CD4-positive, CD25-positive, alpha-beta regulatory T cell (primary cell): ENCODE data around the gene KSR1. TPM values are rescaled to one million over a fixed set of nuclear protein-coding genes. Genes with fewer than 3 reads are reported as not detected.
A peak's percentile ranks its signal among the peaks of the same experiment; 100 is the strongest.

ENCODE experiments used
- ATAC-seq, 2 donors: fragments of 150-1000 bp; cut with Tn5 transposase; one replicate each; pipeline ENCODE4 v1.10.0; 2021; ENCODE audit warnings: low read depth in 2 of 2, moderate number of reproducible peaks in 2 of 2, moderate library complexity in 1 of 2
- DNase-seq, 3 donors: peaks; one replicate each; pipeline versions ENCODE4 v3.0.0 to v3.0.0-alpha.2; 2012 to 2022; ENCODE audit warnings: mixed read lengths in 1 of 3
- H3K27ac ChIP-seq: one replicate; pipeline ENCODE4 v1.7.0; 2013; ENCODE audit warnings: mild to moderate bottlenecking, low read length; ENCODE audit not compliant: insufficient read depth, poor library complexity, severe bottlenecking
- H3K27me3 ChIP-seq: one replicate; pipeline ENCODE4 v1.7.0; 2013; ENCODE audit warnings: low read length; ENCODE audit not compliant: control insufficient read depth, insufficient read depth
- H3K36me3 ChIP-seq: one replicate; pipeline ENCODE4 v1.7.0; 2013; ENCODE audit warnings: mild to moderate bottlenecking, low read length, moderate library complexity; ENCODE audit not compliant: control insufficient read depth, insufficient read depth
- H3K4me1 ChIP-seq: 2 replicates; pipeline ENCODE4 v1.7.0; 2013; ENCODE audit warnings: mild to moderate bottlenecking, low read length; ENCODE audit not compliant: insufficient read depth, control insufficient read depth, poor library complexity, severe bottlenecking
- H3K4me3 ChIP-seq: one replicate; pipeline ENCODE4 v1.7.0; 2013; ENCODE audit warnings: low read depth, mild to moderate bottlenecking, low read length, moderate library complexity
- H3K9me3 ChIP-seq, 2 experiments: 1 replicate in 1 of 2; 2 replicates in 1 of 2; pipeline ENCODE4 v1.7.0; 2013; ENCODE audit warnings: low read length in 2 of 2, mild to moderate bottlenecking in 1 of 2, moderate library complexity in 1 of 2; ENCODE audit not compliant: control insufficient read depth in 2 of 2
- H3K27ac Mint-ChIP-seq, 3 donors: one replicate each; pipeline ENCODE4 v1.8.0; 2020 to 2022; ENCODE audit warnings: mild to moderate bottlenecking in 3 of 3, mixed read lengths in 3 of 3, moderate library complexity in 2 of 3
- H3K27me3 Mint-ChIP-seq: one replicate; pipeline ENCODE4 v1.8.0; 2022; ENCODE audit warnings: mild to moderate bottlenecking, mixed read lengths
- H3K36me3 Mint-ChIP-seq: one replicate; pipeline ENCODE4 v1.8.0; 2020; ENCODE audit warnings: mixed read lengths
- H3K4me1 Mint-ChIP-seq, 4 donors: one replicate each; pipeline ENCODE4 v1.8.0; 2020 to 2022; ENCODE audit warnings: mixed read lengths in 4 of 4, mild to moderate bottlenecking in 1 of 4
- H3K4me3 Mint-ChIP-seq, 4 donors: one replicate each; pipeline ENCODE4 v1.8.0; 2020 to 2022; ENCODE audit warnings: mild to moderate bottlenecking in 4 of 4, mixed read lengths in 4 of 4, moderate library complexity in 3 of 4
- H3K9me3 Mint-ChIP-seq, 7 donors: one replicate each; pipeline ENCODE4 v1.8.0; 2020 to 2022; ENCODE audit warnings: mixed read lengths in 7 of 7, mild to moderate bottlenecking in 3 of 7, moderate library complexity in 2 of 7
- polyA plus RNA-seq, 4 donors: library from polyadenylated mRNA; unstranded; fragments of 300-500 nt; fragmentation: Illumina TruSeq; gene quantifications; one replicate each; pipeline ENCODE4 v1.2.3, GENCODE V29; 2021
- total RNA-seq: library from RNA; stranded (reverse); gene quantifications from one replicate; pipeline ENCODE4 v1.2.3, GENCODE V29; 2022

Gene KSR1
- total and polyA plus RNA-seq, 5 donors from 2014 or later, result 1.2 to 69.5 (median 1.7) TPM

DNA sequence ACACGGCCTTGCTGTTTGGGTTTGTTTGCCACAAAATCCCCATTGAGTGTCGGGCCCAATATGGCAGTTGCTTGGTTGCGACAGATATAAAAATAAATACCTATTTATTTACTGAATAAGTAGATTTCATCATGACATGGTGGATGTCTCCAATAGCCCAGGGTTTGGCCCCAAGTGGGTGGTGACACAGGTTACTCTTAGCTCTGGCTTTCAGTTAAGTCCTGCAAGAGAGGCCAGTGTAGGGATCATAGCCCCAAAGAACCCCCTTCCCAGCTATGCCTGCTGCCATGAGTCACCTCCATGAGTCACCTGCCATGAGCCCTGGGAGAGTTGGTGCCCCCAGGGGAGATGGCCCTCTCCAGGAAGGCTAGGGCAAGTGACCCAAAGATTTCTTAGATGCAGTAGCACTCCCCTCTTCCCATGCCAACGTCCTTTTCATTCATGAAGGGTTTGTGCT is 96.1 kb downstream of the KSR1 start:
- Histone ChIP-seq H3K36me3 (peaks cover 5% of the 10 kb centered on the region), H3K4me3 (no peak overlapping the region), H3K4me1 (no peaks in the 10 kb centered on the region), H3K27me3 (no peaks in the 10 kb centered on the region), H3K9me3 (no peaks in the 10 kb centered on the region), H3K27ac (no peak overlapping the region)
- H3K9me3 Mint-ChIP-seq, result no peaks in the 10 kb centered on the region
- H3K36me3 Mint-ChIP-seq, result peaks cover 16% of the 10 kb centered on the region
- H3K27ac Mint-ChIP-seq, result peak overlapping the region in 1 of 3 donors; percentile 92
- no peaks in the 10 kb centered on the region for H3K27me3 Mint-ChIP-seq
- ATAC-seq (no peak), DNase-seq (no peak)
- peaks cover 0 to 19% (median 4%) of the 10 kb centered on the region in 4 donors for H3K4me1 Mint-ChIP-seq
- H3K4me3 Mint-ChIP-seq, result peak overlapping the region in 1 of 4 donors; percentile 21

DNA sequence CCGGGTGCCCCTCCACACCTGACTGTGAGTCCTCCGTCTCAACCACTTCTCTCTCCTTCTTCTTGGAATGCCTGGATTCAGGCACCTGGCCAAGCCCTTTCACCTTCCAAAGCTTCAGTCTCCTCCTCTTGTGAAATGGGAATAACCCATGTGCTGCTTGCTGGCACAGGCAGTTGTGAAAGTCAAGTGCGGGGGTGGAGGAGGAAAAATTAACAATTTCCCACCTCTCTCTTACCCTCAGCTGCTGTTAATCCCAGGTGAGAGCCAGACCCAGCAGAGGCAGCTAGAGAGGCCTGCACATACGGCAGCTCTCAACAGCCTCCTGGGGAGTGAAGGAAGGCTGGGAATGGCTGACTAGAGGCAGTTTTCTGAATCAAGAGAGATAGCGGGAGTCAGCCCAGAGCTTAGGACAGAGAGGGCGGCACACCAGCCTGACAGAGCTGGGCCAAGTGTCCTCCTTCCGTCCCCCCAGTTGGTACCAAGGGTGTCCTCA is 96.8 kb downstream of the KSR1 start:
- Mint-ChIP-seq H3K27ac (peak overlapping the region in 1 of 3 donors; percentile 43), H3K9me3 (peaks cover 0 to 2% (median 0%) of the 10 kb centered on the region in 7 donors), H3K4me3 (no peak overlapping the region), H3K4me1 (peaks cover 0 to 18% (median 5%) of the 10 kb centered on the region in 4 donors), H3K27me3 (no peaks in the 10 kb centered on the region), H3K36me3 (peaks cover 20% of the 10 kb centered on the region)
- ATAC-seq (no peak), DNase-seq (no peak)
- Histone ChIP-seq H3K27ac (no peak overlapping the region), H3K4me3 (no peak overlapping the region), H3K36me3 (peaks cover 12% of the 10 kb centered on the region), H3K4me1 (no peaks in the 10 kb centered on the region), H3K27me3 (no peaks in the 10 kb centered on the region), H3K9me3 (no peaks in the 10 kb centered on the region)

DNA sequence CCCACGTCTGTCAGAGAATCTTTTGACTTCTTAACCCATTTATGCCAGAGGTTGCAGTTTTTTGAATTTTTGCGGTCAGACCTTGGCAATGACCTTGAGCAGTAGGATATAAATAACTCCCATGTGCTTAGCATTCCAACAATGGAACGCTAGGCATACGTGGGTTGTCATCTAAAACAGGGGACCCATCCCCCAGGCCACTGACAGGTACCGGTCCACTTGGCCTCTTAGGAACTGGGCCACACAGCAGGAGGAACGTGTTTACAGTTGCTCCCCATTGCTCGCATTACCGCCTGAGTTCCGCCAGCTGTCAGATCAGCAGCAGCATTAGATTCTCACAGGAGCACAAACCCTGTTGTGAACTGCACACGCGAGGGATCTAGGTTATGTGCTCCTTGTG is 97.9 kb downstream of the KSR1 start:
- no peaks in the 10 kb centered on the region for H3K27me3 Mint-ChIP-seq
- Histone ChIP-seq H3K4me3 (no peak overlapping the region), H3K4me1 (no peaks in the 10 kb centered on the region), H3K27ac (no peak overlapping the region), H3K27me3 (no peaks in the 10 kb centered on the region), H3K36me3 (peaks cover 12% of the 10 kb centered on the region), H3K9me3 (no peaks in the 10 kb centered on the region)
- H3K9me3 Mint-ChIP-seq, result peaks cover 0 to 2% (median 0%) of the 10 kb centered on the region in 7 donors
- peaks cover 0 to 18% (median 5%) of the 10 kb centered on the region in 4 donors for H3K4me1 Mint-ChIP-seq
- peaks cover 29% of the 10 kb centered on the region for H3K36me3 Mint-ChIP-seq
- no peak for ATAC-seq
- DNase-seq, result no peak
- H3K4me3 Mint-ChIP-seq, result no peak overlapping the region
- H3K27ac Mint-ChIP-seq, result peak overlapping the region in 1 of 3 donors; percentile 67

DNA sequence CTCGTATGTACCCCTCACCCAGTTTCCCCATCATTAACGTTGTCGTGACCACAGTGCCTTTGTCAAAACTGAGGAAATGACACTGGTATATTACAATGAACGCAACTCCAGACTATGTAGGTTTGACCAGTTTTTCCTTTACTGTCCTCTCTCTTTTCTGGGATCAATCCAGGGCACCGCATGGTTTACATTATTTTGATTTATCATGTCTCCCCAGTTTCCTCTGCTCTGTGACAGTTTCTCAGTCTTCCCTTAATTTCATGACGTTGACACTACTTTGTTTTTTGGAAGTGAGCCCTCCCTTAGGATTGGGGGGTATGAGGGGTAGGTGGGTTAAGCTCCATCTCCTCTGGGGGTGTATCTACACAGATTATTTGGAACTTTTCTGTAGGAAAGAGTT is 98.7 kb downstream of the KSR1 start:
- Histone ChIP-seq H3K36me3 (peaks cover 12% of the 10 kb centered on the region), H3K9me3 (no peaks in the 10 kb centered on the region), H3K4me3 (no peak overlapping the region), H3K4me1 (no peaks in the 10 kb centered on the region), H3K27ac (no peak overlapping the region), H3K27me3 (no peaks in the 10 kb centered on the region)
- Mint-ChIP-seq H3K27me3 (no peaks in the 10 kb centered on the region), H3K9me3 (peaks cover 0 to 2% (median 0%) of the 10 kb centered on the region in 7 donors), H3K4me1 (peaks cover 0 to 18% (median 6%) of the 10 kb centered on the region in 4 donors), H3K36me3 (peaks cover 35% of the 10 kb centered on the region), H3K4me3 (no peak overlapping the region), H3K27ac (no peak overlapping the region)
- no peak for ATAC-seq
- DNase-seq, result no peak

DNA sequence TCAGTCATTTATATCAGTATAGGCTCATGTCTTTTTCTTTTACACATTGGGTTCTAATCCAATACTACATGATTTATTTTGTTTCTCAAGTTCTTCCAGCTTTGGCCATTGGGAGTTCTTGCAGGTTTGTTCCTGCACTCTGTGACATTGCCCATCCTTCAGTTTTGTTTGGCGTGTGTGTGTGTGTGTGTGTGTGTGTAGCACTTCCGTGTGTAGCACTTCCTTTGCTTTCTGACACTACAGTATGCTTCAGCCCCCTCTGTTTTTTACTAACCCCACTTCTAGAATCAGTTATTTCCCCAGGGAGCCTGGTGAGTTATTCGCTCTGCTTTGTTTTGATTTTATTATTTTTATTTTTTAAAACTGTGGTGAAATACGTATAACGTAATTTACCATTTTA is 99.1 kb downstream of the KSR1 start:
- no peaks in the 10 kb centered on the region for H3K27me3 ChIP-seq
- Mint-ChIP-seq H3K36me3 (peaks cover 36% of the 10 kb centered on the region), H3K4me3 (no peak overlapping the region), H3K27me3 (no peaks in the 10 kb centered on the region), H3K4me1 (peaks cover 0 to 18% (median 6%) of the 10 kb centered on the region in 4 donors), H3K27ac (no peak overlapping the region), H3K9me3 (peaks cover 0 to 2% (median 0%) of the 10 kb centered on the region in 7 donors)
- no peak overlapping the region for H3K4me3 ChIP-seq
- no peak for DNase-seq
- H3K36me3 ChIP-seq, result peaks cover 12% of the 10 kb centered on the region
- H3K4me1 ChIP-seq, result no peaks in the 10 kb centered on the region
- H3K9me3 ChIP-seq, result no peaks in the 10 kb centered on the region
- H3K27ac ChIP-seq, result no peak overlapping the region
- no peak for ATAC-seq

DNA sequence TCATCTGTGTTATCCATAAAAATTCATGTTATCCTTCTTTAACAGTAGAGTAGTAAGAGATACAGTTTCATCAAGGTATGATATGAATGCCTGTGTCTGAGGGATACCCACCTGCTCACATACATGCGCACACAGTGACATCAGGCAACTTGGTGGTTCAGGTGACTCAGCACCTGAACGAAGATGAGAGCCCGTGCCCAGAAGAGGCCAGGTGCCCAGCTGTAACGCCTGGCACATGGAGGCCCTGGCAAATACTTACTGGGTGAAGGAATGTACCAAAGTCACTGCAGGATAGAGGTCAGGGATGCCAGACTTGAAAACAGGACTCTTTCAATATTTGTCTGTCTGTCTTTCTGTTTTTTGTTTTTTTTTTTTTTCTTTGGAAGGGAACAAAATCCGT is 102.1 kb downstream of the KSR1 start:
- H3K27me3 Mint-ChIP-seq, result no peaks in the 10 kb centered on the region
- DNase-seq, result no peak
- peaks cover 37% of the 10 kb centered on the region for H3K36me3 Mint-ChIP-seq
- H3K27ac Mint-ChIP-seq, result no peak overlapping the region
- H3K9me3 Mint-ChIP-seq, result peaks cover 0 to 2% (median 0%) of the 10 kb centered on the region in 7 donors
- no peak overlapping the region for H3K4me3 Mint-ChIP-seq
- Histone ChIP-seq H3K9me3 (no peaks in the 10 kb centered on the region), H3K27ac (no peak overlapping the region), H3K27me3 (no peaks in the 10 kb centered on the region), H3K4me1 (no peaks in the 10 kb centered on the region), H3K36me3 (peaks cover 10% of the 10 kb centered on the region), H3K4me3 (no peak overlapping the region)
- peaks cover 0 to 15% (median 6%) of the 10 kb centered on the region in 4 donors for H3K4me1 Mint-ChIP-seq
- no peak for ATAC-seq

DNA sequence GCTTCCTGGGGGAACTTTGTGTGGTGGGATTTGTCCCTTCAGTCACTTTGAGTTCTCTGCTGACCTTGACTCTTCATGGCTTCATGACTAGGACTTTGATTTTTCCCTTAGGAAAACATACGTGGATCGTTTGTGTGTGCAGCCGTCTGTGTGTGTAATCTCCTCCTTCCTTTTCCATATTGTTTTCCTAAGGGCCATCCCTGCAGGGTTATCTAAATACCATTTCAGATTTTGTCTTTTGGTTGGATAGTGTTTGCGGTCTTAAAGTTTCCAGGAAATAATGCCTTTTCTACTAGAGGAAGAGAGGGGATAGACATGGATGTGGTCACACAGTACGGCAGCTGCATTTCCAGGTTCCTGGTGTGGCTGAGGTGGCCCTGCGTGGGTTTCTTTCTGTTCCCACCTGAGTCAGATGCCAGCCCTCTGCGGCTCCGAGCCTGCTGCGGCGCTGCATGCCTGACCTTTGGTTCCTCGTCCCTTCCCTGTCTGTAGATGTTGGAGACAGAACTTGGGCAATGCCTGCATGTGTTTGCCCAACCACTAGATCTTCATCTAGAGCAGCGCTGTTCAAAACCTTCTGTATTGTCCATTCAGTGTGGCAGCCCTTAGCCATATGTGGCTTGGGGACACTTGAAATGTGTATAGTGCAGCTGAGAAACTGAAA is 102.7 kb downstream of the KSR1 start:
- H3K27ac ChIP-seq, result no peak overlapping the region
- peaks cover 0 to 2% (median 0%) of the 10 kb centered on the region in 7 donors for H3K9me3 Mint-ChIP-seq
- H3K27me3 ChIP-seq, result no peaks in the 10 kb centered on the region
- H3K36me3 Mint-ChIP-seq, result peaks cover 38% of the 10 kb centered on the region
- peak overlapping the region in 1 of 3 donors; percentile 65 for H3K27ac Mint-ChIP-seq
- H3K9me3 ChIP-seq, result no peaks in the 10 kb centered on the region
- H3K36me3 ChIP-seq, result peaks cover 10% of the 10 kb centered on the region
- H3K4me1 Mint-ChIP-seq, result peaks cover 0 to 13% (median 9%) of the 10 kb centered on the region in 4 donors
- no peak for ATAC-seq
- no peak for DNase-seq
- H3K4me3 Mint-ChIP-seq, result no peak overlapping the region
- H3K4me3 ChIP-seq, result no peak overlapping the region
- no peaks in the 10 kb centered on the region for H3K27me3 Mint-ChIP-seq
- no peaks in the 10 kb centered on the region for H3K4me1 ChIP-seq
